DOHH2 (cell line): Measurements from ENCODE around the gene BDH1.

Experiments used
- H3F3A ChIP-seq: fragments of 200-600 bp; sonication (generic), shearing (Covaris generic); 2 replicates; pipeline ENCODE4 v1.6.0; 2016; ENCODE audit warnings: antibody characterized with exemption, mild to moderate bottlenecking; ENCODE audit not compliant: control insufficient read depth, insufficient read depth
- H3K27ac ChIP-seq: fragments of 200-600 bp; sonication (generic); 2 replicates; pipeline ENCODE4 v1.5.1; 2014; ENCODE audit warnings: low read depth, mild to moderate bottlenecking, low read length, moderate library complexity
- H3K27me3 ChIP-seq: fragments of 200-600 bp; sonication (generic); 2 replicates; pipeline ENCODE4 v1.6.1; 2014; ENCODE audit warnings: mild to moderate bottlenecking, low read length, mixed read lengths; ENCODE audit not compliant: control insufficient read depth
- H3K36me3 ChIP-seq: fragments of 200-600 bp; sonication (generic); 2 replicates; pipeline ENCODE4 v1.6.1; 2014; ENCODE audit warnings: mild to moderate bottlenecking, low read length, moderate library complexity, mixed read lengths; ENCODE audit not compliant: control insufficient read depth
- H3K4me1 ChIP-seq: fragments of 200-600 bp; sonication (generic); 2 replicates; pipeline ENCODE4 v1.6.1; 2014; ENCODE audit warnings: mild to moderate bottlenecking, low read length, mixed read lengths; ENCODE audit not compliant: control insufficient read depth
- H3K4me2 ChIP-seq: fragments of 200-600 bp; sonication (generic); 2 replicates; pipeline ENCODE4 v1.6.0; 2014; ENCODE audit warnings: mild to moderate bottlenecking, low read length, moderate library complexity
- H3K4me3 ChIP-seq: fragments of 200-600 bp; sonication (generic); 2 replicates; pipeline ENCODE4 v1.5.1; 2014; ENCODE audit warnings: mild to moderate bottlenecking, low read length, mixed read lengths
- H3K79me2 ChIP-seq: fragments of 200-600 bp; sonication (generic); 2 replicates; pipeline ENCODE4 v1.6.1; 2014; ENCODE audit warnings: mild to moderate bottlenecking, low read length, mixed read lengths; ENCODE audit not compliant: control insufficient read depth
- H3K9me2 ChIP-seq: fragments of 200-600 bp; sonication (generic); replicated peaks from 2 replicates; pipeline ENCODE4 v1.6.1; 2014; ENCODE audit warnings: mild to moderate bottlenecking, low read length, mixed read lengths; ENCODE audit not compliant: control insufficient read depth
- H3K9me3 ChIP-seq: fragments of 200-600 bp; sonication (generic); 2 replicates; pipeline ENCODE4 v1.6.1; 2014; ENCODE audit warnings: antibody characterized with exemption, low read length, mixed read lengths; ENCODE audit not compliant: control insufficient read depth, insufficient read depth
- H4K20me1 ChIP-seq: fragments of 200-600 bp; sonication (generic); 2 replicates; pipeline ENCODE4 v1.6.0; 2014; ENCODE audit warnings: low read depth, mild to moderate bottlenecking, antibody characterized with exemption, low read length, moderate library complexity; ENCODE audit not compliant: control insufficient read depth, insufficient read depth
- EZH2phosphoT487 ChIP-seq: fragments of 200-600 bp; sonication (generic); IDR thresholded peaks from 2 replicates; pipeline ENCODE4 v1.6.1; 2017; ENCODE audit warnings: borderline replicate concordance, mild to moderate bottlenecking, antibody characterized with exemption, low read length, moderate library complexity, mixed read lengths
- TF ChIP-seq, protein P1 (sequence below): fragments of 200-600 bp; sonication (generic); IDR thresholded peaks from one replicate; pipeline ENCODE4 v1.5.1; 2014; ENCODE audit warnings: antibody characterized with exemption, mild to moderate bottlenecking, low read depth, low read length; ENCODE audit not compliant: poor library complexity, severe bottlenecking

The BDH1 gene

DNA sequence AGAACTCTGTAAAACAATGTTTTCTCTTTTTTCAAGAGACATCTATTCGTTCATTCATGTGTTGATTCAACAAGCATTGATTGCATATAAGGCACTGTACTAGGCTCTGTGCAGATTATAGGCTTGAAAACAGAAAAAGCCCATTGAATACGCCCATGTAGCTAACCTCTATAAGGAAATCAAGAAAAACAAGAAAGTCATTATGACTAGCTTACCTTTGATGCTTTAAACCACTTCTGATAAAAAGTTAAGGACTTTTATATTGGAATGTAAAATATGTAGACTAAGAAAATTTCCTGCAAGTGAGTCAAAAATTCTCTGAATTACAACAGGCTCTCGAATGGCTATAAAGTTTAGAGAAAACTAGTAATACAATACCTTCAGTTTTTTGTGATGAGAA is 92.5 kb downstream of the BDH1 start:
- Histone ChIP-seq H3K27ac (no peak overlapping the region), H4K20me1 (no peaks in the 10 kb centered on the region), H3K36me3 (no peaks in the 10 kb centered on the region), H3K4me1 (no peaks in the 10 kb centered on the region), H3K4me3 (no peak overlapping the region), H3K9me2 (no peaks in the 10 kb centered on the region), H3F3A (peaks cover 10% of the 10 kb centered on the region), H3K27me3 (peaks cover 16% of the 10 kb centered on the region), H3K79me2 (no peaks in the 10 kb centered on the region), H3K4me2 (no peak overlapping the region), H3K9me3 (no peaks in the 10 kb centered on the region)
- no peak for TF ChIP-seq EZH2phosphoT487
- TF ChIP-seq, protein P1, sequence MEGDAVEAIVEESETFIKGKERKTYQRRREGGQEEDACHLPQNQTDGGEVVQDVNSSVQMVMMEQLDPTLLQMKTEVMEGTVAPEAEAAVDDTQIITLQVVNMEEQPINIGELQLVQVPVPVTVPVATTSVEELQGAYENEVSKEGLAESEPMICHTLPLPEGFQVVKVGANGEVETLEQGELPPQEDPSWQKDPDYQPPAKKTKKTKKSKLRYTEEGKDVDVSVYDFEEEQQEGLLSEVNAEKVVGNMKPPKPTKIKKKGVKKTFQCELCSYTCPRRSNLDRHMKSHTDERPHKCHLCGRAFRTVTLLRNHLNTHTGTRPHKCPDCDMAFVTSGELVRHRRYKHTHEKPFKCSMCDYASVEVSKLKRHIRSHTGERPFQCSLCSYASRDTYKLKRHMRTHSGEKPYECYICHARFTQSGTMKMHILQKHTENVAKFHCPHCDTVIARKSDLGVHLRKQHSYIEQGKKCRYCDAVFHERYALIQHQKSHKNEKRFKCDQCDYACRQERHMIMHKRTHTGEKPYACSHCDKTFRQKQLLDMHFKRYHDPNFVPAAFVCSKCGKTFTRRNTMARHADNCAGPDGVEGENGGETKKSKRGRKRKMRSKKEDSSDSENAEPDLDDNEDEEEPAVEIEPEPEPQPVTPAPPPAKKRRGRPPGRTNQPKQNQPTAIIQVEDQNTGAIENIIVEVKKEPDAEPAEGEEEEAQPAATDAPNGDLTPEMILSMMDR: no peak

DNA sequence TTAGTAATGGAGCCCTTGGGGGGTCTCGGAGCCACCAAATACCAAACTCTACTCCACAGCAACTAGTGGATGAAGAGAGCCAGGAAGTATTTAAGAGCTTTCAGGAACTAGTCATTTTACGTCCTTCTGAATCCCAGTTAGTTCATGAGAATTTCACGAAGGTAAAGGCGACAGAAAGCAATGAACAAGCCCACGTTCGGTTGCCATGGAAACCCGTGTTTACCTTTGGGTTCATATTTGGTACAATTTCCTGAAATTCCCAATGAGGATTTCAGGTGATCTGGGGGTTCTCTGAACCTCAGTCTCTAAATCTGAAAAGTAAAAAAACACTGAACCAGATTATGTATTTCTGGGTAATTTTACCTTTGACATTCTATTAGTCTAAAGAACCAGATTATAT is 93.0 kb downstream of the BDH1 start:
- no peaks in the 10 kb centered on the region for H3K36me3 ChIP-seq
- H3K4me1 ChIP-seq: no peaks in the 10 kb centered on the region
- no peaks in the 10 kb centered on the region for H3K9me2 ChIP-seq
- H3K79me2 ChIP-seq: no peaks in the 10 kb centered on the region
- H3K27me3 ChIP-seq: peaks cover 16% of the 10 kb centered on the region
- peaks cover 10% of the 10 kb centered on the region for H3F3A ChIP-seq
- H3K9me3 ChIP-seq: no peaks in the 10 kb centered on the region
- no peak overlapping the region for H3K4me2 ChIP-seq
- no peak overlapping the region for H3K27ac ChIP-seq
- no peaks in the 10 kb centered on the region for H4K20me1 ChIP-seq
- no peak overlapping the region for H3K4me3 ChIP-seq
- TF ChIP-seq, protein P1: no peak
- no peak for TF ChIP-seq EZH2phosphoT487

DNA sequence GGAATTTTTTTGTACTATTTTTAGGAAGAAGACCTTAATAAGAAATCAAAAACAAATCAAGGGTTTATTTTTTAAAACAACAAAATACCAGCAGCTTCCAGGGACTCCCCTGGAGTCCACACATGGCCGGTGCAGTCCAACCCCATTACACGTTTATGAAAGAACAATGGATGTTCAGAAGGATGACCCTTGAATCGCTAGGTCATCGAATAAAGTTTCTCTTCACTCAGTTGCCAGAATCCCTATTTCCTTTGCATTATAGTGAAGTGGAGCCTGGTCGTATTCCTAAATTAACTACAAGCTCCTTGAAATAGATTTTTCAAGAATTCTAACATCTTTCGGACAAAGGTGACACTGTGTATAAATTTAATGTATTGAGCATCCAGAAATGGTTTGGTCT is 95.1 kb downstream of the BDH1 start:
- H3K36me3 ChIP-seq: no peaks in the 10 kb centered on the region
- peaks cover 18% of the 10 kb centered on the region for H3K27me3 ChIP-seq

More for the DNA sequence above, 95.1 kb downstream of the BDH1 start:
- no peaks in the 10 kb centered on the region for H3K9me2 ChIP-seq
- no peaks in the 10 kb centered on the region for H3K9me3 ChIP-seq
- H4K20me1 ChIP-seq: no peaks in the 10 kb centered on the region
- no peak overlapping the region for H3K4me2 ChIP-seq
- peaks cover 15% of the 10 kb centered on the region for H3K4me1 ChIP-seq
- no peak overlapping the region for H3K4me3 ChIP-seq
- no peak overlapping the region for H3K27ac ChIP-seq
- no peak for TF ChIP-seq EZH2phosphoT487
- TF ChIP-seq, protein P1: no peak
- no peaks in the 10 kb centered on the region for H3K79me2 ChIP-seq
- H3F3A ChIP-seq: peaks cover 10% of the 10 kb centered on the region
